Liver (tissue), 9 donors: ENCODE results near the gene PDE4B. TPM values are rescaled to one million over a fixed set of nuclear protein-coding genes. Genes with fewer than 3 reads are reported as not detected.

Experiments
- DNase-seq: peaks from one replicate; pipeline ENCODE4 v3.0.0-alpha.2; 2017; ENCODE audit warnings: low spot score
- H3K27ac ChIP-seq, 2 donors: one replicate each; pipeline ENCODE4 v1.7.0; 2013; ENCODE audit warnings: inconsistent platforms in 2 of 2, low read length in 2 of 2, control low read depth in 1 of 2, low read depth in 1 of 2, mild to moderate bottlenecking in 1 of 2
- H3K27me3 ChIP-seq, 4 donors: one replicate each; pipeline versions ENCODE4 v1.6.1 to v1.7.0; 2013; ENCODE audit warnings: low read length in 3 of 4, inconsistent platforms in 1 of 4, mild to moderate bottlenecking in 1 of 4, moderate library complexity in 1 of 4; ENCODE audit not compliant: control insufficient read depth in 4 of 4, insufficient read depth in 4 of 4
- H3K36me3 ChIP-seq, 4 donors: one replicate each; pipeline versions ENCODE4 v1.6.1 to v1.7.0; 2013; ENCODE audit warnings: low read length in 3 of 4, mild to moderate bottlenecking in 3 of 4, low read depth in 1 of 4, moderate library complexity in 1 of 4; ENCODE audit not compliant: control insufficient read depth in 4 of 4, insufficient read depth in 3 of 4
- H3K4me1 ChIP-seq, 4 donors: one replicate each; pipeline versions ENCODE4 v1.6.1 to v1.7.0; 2013; ENCODE audit warnings: low read length in 3 of 4, mild to moderate bottlenecking in 3 of 4, moderate library complexity in 1 of 4; ENCODE audit not compliant: control insufficient read depth in 4 of 4, insufficient read depth in 4 of 4
- H3K4me3 ChIP-seq, 3 donors: one replicate each; pipeline versions ENCODE4 v1.6.1 to v1.7.0; 2013; ENCODE audit warnings: low read length in 3 of 3, control low read depth in 1 of 3, low read depth in 1 of 3, mild to moderate bottlenecking in 1 of 3
- H3K9ac ChIP-seq, 2 donors: one replicate each; pipeline ENCODE4 v1.7.0; 2013; ENCODE audit warnings: low read length in 2 of 2, mild to moderate bottlenecking in 2 of 2, moderate library complexity in 2 of 2, control low read depth in 1 of 2, low read depth in 1 of 2
- H3K9me3 ChIP-seq, 4 donors: one replicate each; pipeline versions ENCODE4 v1.6.1 to v1.7.0; 2013; ENCODE audit warnings: low read length in 3 of 4; ENCODE audit not compliant: control insufficient read depth in 4 of 4
- EGR1 ChIP-seq, 2 donors: IDR thresholded peaks; 2 replicates each; pipeline ENCODE4 v1.6.1; 2016 to 2018; ENCODE audit warnings: antibody characterized with exemption in 2 of 2, low read depth in 2 of 2
- FOXA1 ChIP-seq: IDR thresholded peaks from 2 replicates; pipeline ENCODE4 v1.6.1; 2016; ENCODE audit warnings: antibody characterized with exemption
- GABPA ChIP-seq, 2 donors: IDR thresholded peaks in 1 of 2; conservative IDR thresholded peaks in 1 of 2; 2 replicates each; pipeline ENCODE4 v1.6.1; 2016; ENCODE audit warnings: antibody characterized with exemption in 2 of 2, mild to moderate bottlenecking in 1 of 2, moderate library complexity in 1 of 2
- HNF4A ChIP-seq, 2 donors: conservative IDR thresholded peaks; 2 replicates each; pipeline ENCODE4 v1.6.1; 2016; ENCODE audit warnings: antibody characterized with exemption in 2 of 2, mild to moderate bottlenecking in 2 of 2
- HNF4G ChIP-seq: IDR thresholded peaks from 2 replicates; pipeline ENCODE4 v1.6.1; 2016; ENCODE audit warnings: antibody characterized with exemption
- JUND ChIP-seq, 2 donors: IDR thresholded peaks; 2 replicates each; pipeline ENCODE4 v1.6.1; 2016; ENCODE audit warnings: antibody characterized with exemption in 2 of 2
- NR2F2 ChIP-seq: IDR thresholded peaks from 2 replicates; pipeline ENCODE4 v1.6.1; 2016; ENCODE audit warnings: antibody characterized with exemption
- RXRA ChIP-seq, 2 donors: IDR thresholded peaks; 2 replicates each; pipeline ENCODE4 v1.6.1; 2017 to 2018; ENCODE audit warnings: antibody characterized with exemption in 2 of 2, mild to moderate bottlenecking in 1 of 2
- SP1 ChIP-seq: IDR thresholded peaks from 2 replicates; pipeline ENCODE4 v1.6.1; 2018; ENCODE audit warnings: antibody characterized with exemption, mild to moderate bottlenecking
- TAF1 ChIP-seq: conservative IDR thresholded peaks from 2 replicates; pipeline ENCODE4 v1.6.1; 2016; ENCODE audit warnings: antibody characterized with exemption, mild to moderate bottlenecking
- YY1 ChIP-seq: IDR thresholded peaks from 2 replicates; pipeline ENCODE4 v1.6.1; 2016; ENCODE audit warnings: antibody characterized with exemption, mild to moderate bottlenecking
- WGBS: extraction: QIAGEN DNeasy Blood & Tissue Kit; methylation state at CpG from one replicate; pipeline ENCODE4 v1.1.7; 2013; 5-methylcytosine and 5-hydroxymethylcytosine counted together
- polyA plus RNA-seq, 2 donors: library from polyadenylated mRNA; stranded (reverse) in 1 of 2; unstranded in 1 of 2; fragments of 200-250 nt in 1 of 2; fragments of >200 nt in 1 of 2; fragmentation: Nextera tagmentation in 1 of 2; extraction: Ambion mirVana in 1 of 2; gene quantifications; one replicate each; pipeline versions ENCODE4 v1.2.1 to v1.2.3, GENCODE V29; 2013 to 2015
- total RNA-seq, 2 donors: library from RNA; depleted of rRNA; stranded (reverse); fragments of >200 nt; gene quantifications; one replicate each; pipeline ENCODE4 v1.2.3, GENCODE V29; 2014
- TF ChIP-seq, protein P1 (sequence below): IDR thresholded peaks from 2 replicates; pipeline ENCODE4 v1.6.1; 2016; ENCODE audit warnings: antibody characterized with exemption
- TF ChIP-seq, protein P2 (sequence below): IDR thresholded peaks from 2 replicates; pipeline ENCODE4 v1.6.1; 2016; ENCODE audit warnings: antibody characterized with exemption
- TF ChIP-seq, protein P3 (sequence below): IDR thresholded peaks from 2 replicates; pipeline ENCODE4 v1.6.1; 2016; ENCODE audit warnings: antibody characterized with exemption
- TF ChIP-seq, protein P4 (sequence below): fragments of 150-350 bp; IDR thresholded peaks from 2 replicates; pipeline ENCODE4 v1.5.1; 2017; ENCODE audit warnings: improper control_type of control experiment, low read depth, low read length; ENCODE audit not compliant: missing input control
- TF ChIP-seq, protein P5 (sequence below): IDR thresholded peaks from 2 replicates; pipeline ENCODE4 v1.6.1; 2016; ENCODE audit warnings: antibody characterized with exemption, mild to moderate bottlenecking
- donor health status: healthy.
- donor health status: healthy.
- donor health status: healthy.
- donor health status: healthy.
- donor health status: healthy.

Gene PDE4B
- total and polyA plus RNA-seq, 4 donors, result 1.9 to 3.9 (median 2.7) TPM

DNA sequence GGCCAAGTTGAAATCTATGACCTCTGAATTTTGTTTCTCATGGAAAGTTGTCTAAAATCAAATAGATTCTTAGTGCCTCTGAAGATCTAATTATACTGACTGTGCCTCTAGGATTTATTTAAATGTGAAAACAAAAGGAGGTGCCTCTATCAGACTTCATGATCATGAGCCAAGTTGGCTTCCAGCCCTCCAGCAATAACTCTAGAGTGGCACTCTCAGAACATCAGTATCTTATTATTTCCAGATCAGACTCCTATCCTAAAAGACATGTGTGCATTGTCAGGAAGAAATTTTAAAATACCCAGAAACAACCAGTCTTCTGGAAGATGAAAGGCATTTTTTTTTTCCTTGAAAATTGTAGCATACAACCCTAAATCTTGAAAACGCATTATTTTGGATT, 368.0 kb downstream of the PDE4B start:
- 86% methylated on average over 1 of the region's 1 CpG for WGBS
- no peak for DNase-seq
- Histone ChIP-seq H3K9me3 (no peaks in the 10 kb centered on the region), H3K9ac (no peak overlapping the region), H3K27ac (no peak overlapping the region), H3K36me3 (no peaks in the 10 kb centered on the region), H3K27me3 (peaks cover 0 to 5% (median 2%) of the 10 kb centered on the region in 4 donors), H3K4me3 (no peak overlapping the region), H3K4me1 (no peaks in the 10 kb centered on the region)
- TF ChIP-seq HNF4A (conservative IDR thresholded peaks at IDR 0.05) (no peak), NR2F2 (no peak), HNF4G (no peak), TAF1 (no peak), YY1 (no peak), EGR1 (IDR thresholded peaks at IDR 0.05; ENCODE audit: low read depth in 2 of 2) (no peak), SP1 (no peak), FOXA1 (no peak), JUND (IDR thresholded peaks at IDR 0.05) (no peak)
- TF ChIP-seq, protein P1, sequence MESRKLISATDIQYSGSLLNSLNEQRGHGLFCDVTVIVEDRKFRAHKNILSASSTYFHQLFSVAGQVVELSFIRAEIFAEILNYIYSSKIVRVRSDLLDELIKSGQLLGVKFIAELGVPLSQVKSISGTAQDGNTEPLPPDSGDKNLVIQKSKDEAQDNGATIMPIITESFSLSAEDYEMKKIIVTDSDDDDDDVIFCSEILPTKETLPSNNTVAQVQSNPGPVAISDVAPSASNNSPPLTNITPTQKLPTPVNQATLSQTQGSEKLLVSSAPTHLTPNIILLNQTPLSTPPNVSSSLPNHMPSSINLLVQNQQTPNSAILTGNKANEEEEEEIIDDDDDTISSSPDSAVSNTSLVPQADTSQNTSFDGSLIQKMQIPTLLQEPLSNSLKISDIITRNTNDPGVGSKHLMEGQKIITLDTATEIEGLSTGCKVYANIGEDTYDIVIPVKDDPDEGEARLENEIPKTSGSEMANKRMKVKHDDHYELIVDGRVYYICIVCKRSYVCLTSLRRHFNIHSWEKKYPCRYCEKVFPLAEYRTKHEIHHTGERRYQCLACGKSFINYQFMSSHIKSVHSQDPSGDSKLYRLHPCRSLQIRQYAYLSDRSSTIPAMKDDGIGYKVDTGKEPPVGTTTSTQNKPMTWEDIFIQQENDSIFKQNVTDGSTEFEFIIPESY, result no peak
- TF ChIP-seq, protein P2, sequence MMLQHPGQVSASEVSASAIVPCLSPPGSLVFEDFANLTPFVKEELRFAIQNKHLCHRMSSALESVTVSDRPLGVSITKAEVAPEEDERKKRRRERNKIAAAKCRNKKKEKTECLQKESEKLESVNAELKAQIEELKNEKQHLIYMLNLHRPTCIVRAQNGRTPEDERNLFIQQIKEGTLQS, result no peak
- TF ChIP-seq, protein P3, sequence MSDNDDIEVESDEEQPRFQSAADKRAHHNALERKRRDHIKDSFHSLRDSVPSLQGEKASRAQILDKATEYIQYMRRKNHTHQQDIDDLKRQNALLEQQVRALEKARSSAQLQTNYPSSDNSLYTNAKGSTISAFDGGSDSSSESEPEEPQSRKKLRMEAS, result no peak
- TF ChIP-seq, protein P4, sequence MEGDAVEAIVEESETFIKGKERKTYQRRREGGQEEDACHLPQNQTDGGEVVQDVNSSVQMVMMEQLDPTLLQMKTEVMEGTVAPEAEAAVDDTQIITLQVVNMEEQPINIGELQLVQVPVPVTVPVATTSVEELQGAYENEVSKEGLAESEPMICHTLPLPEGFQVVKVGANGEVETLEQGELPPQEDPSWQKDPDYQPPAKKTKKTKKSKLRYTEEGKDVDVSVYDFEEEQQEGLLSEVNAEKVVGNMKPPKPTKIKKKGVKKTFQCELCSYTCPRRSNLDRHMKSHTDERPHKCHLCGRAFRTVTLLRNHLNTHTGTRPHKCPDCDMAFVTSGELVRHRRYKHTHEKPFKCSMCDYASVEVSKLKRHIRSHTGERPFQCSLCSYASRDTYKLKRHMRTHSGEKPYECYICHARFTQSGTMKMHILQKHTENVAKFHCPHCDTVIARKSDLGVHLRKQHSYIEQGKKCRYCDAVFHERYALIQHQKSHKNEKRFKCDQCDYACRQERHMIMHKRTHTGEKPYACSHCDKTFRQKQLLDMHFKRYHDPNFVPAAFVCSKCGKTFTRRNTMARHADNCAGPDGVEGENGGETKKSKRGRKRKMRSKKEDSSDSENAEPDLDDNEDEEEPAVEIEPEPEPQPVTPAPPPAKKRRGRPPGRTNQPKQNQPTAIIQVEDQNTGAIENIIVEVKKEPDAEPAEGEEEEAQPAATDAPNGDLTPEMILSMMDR, result no peak
- TF ChIP-seq, protein P5, sequence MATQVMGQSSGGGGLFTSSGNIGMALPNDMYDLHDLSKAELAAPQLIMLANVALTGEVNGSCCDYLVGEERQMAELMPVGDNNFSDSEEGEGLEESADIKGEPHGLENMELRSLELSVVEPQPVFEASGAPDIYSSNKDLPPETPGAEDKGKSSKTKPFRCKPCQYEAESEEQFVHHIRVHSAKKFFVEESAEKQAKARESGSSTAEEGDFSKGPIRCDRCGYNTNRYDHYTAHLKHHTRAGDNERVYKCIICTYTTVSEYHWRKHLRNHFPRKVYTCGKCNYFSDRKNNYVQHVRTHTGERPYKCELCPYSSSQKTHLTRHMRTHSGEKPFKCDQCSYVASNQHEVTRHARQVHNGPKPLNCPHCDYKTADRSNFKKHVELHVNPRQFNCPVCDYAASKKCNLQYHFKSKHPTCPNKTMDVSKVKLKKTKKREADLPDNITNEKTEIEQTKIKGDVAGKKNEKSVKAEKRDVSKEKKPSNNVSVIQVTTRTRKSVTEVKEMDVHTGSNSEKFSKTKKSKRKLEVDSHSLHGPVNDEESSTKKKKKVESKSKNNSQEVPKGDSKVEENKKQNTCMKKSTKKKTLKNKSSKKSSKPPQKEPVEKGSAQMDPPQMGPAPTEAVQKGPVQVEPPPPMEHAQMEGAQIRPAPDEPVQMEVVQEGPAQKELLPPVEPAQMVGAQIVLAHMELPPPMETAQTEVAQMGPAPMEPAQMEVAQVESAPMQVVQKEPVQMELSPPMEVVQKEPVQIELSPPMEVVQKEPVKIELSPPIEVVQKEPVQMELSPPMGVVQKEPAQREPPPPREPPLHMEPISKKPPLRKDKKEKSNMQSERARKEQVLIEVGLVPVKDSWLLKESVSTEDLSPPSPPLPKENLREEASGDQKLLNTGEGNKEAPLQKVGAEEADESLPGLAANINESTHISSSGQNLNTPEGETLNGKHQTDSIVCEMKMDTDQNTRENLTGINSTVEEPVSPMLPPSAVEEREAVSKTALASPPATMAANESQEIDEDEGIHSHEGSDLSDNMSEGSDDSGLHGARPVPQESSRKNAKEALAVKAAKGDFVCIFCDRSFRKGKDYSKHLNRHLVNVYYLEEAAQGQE, result no peak

DNA sequence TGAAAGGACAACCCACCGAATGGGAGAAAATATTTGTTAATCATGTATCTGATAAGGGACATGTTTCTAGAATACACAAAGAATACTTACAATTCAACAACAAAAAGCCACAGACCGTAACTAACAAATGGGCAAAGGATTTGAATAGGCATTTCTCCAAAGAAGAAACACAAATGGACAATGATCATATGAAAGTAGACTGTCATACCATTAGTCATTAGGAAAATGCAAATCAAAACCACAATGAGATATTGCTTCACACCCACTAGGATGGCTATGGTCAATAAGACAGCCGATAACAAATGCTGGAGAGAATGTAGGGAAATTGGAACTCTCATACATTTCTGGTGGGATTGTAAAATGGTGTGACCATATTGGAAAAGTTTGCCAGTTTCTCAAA, 374.1 kb downstream of the PDE4B start:
- no peak for DNase-seq
- Histone ChIP-seq H3K9ac (no peak overlapping the region), H3K9me3 (no peaks in the 10 kb centered on the region), H3K4me1 (no peaks in the 10 kb centered on the region), H3K4me3 (no peak overlapping the region), H3K36me3 (no peaks in the 10 kb centered on the region), H3K27ac (no peak overlapping the region), H3K27me3 (peaks cover 0 to 4% (median 0%) of the 10 kb centered on the region in 4 donors)
- 90% methylated on average over 3 of the region's 3 CpGs for WGBS
- TF ChIP-seq RXRA (IDR thresholded peaks at IDR 0.05) (no peak), YY1 (no peak), EGR1 (IDR thresholded peaks at IDR 0.05; ENCODE audit: low read depth in 2 of 2) (no peak), SP1 (no peak), HNF4A (conservative IDR thresholded peaks at IDR 0.05) (no peak), JUND (IDR thresholded peaks at IDR 0.05) (no peak), GABPA (IDR thresholded peaks at IDR 0.05 in 1 of 2, conservative IDR thresholded peaks at IDR 0.05 in 1 of 2) (no peak)
- TF ChIP-seq, protein P5, result no peak
- TF ChIP-seq, protein P1, result no peak
